Stimulated activated CD8-positive, alpha-beta memory T cell treated with anti-CD3 and anti-CD28 coated beads, Interleukin-15, amount 100 ng/mL, for 24 hours (primary cell): Measurements from ENCODE around the gene ZMIZ1.

Source experiments
- DNase-seq: peaks from one replicate; pipeline ENCODE4 v3.0.0-alpha.2; 2020; ENCODE audit warnings: low read depth

ZMIZ1 gene

GRCh38 chr10:79246209-79246581, 177.4 kb downstream of the ZMIZ1 start:
- DNase-seq: no peak

GRCh38 chr10:79246606-79247275, 178.0 kb downstream of the ZMIZ1 start:
- no peak for DNase-seq

- no peak for DNase-seq
Measured at GRCh38 chr10:79247373-79248137, 178.8 kb downstream of the ZMIZ1 start.

GRCh38 chr10:79248341-79249185, 179.8 kb downstream of the ZMIZ1 start:
- no peak for DNase-seq

- DNase-seq: no peak
Measured at GRCh38 chr10:79249186-79250121, 180.7 kb downstream of the ZMIZ1 start.

DNA sequence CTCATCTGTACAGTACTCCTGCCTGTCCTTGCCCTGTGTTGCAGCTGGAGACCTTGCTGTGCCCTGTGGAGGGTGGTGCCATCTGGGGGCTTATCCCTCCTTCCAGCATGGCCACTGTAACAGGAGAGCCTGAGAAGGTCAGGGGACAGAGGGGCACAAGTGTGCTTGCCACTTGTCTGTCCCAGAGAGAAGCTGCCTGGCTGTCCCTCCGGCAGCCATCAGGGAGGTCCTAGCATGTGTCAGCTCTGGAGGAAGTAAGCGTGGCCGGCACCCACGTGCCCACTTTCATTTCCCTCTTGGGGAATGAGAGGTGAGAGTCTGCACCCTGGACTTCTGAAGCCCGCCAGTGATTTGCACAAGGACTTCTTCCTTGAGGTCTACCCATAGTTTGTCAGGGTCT, 181.5 kb downstream of the ZMIZ1 start:
- DNase-seq: no peak

DNA sequence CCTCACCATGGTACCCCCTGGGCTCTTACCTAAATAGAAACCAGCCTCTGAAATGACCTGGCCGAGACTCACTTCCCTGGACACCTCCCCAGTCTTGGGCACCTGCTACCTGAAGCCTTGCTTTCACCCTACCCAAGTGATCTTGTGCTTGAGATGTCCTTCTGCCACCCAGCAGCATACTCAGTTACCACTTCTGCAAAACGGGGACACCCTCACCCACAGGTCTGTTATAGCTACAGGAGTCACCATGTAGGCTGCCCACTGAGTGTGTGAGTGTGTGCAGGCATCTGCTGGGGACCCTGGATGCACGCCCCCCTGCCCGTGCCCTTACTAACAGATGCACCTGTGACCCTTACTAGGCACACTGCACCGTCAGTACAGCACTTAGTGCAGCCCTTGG, 183.7 kb downstream of the ZMIZ1 start:
- DNase-seq: no peak

DNA sequence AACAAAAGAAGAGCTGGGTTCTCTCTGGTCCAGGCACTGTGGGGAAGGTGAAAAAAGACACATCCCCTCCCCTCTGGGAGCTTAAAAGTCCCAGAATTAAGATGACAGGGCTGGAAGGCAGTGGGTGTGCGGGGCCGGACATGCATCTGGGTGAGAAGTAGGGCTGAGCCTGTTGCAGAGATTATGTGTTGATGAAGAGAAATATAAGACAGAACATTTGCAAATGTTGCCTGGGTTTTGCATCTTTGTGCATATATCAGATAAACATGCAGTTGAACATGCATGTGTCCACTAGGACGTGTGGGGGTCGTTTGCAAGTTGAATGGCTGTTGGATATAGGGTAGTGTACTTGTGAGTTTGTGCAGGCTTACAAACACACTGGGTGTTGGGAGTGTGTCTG, 184.2 kb downstream of the ZMIZ1 start:
- DNase-seq: no peak

DNA sequence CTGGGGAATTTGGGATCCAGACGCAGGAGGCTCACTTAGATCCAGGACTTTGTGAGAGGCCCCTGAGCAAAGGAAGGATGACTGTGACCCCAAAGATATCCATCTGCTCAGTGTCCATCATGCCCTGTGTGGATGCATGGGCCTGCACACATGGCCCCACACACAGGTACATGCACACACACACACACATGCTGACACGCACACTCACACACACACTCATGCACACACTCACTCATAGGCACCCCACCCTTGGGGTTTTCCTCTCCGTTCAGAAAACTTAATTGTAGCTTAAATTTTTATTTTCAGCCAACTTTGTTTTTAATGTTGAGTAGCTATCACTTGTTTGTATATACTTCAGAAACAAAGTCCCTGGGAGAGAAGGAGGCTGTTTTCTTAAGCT, 184.9 kb downstream of the ZMIZ1 start:
- no peak for DNase-seq

DNA sequence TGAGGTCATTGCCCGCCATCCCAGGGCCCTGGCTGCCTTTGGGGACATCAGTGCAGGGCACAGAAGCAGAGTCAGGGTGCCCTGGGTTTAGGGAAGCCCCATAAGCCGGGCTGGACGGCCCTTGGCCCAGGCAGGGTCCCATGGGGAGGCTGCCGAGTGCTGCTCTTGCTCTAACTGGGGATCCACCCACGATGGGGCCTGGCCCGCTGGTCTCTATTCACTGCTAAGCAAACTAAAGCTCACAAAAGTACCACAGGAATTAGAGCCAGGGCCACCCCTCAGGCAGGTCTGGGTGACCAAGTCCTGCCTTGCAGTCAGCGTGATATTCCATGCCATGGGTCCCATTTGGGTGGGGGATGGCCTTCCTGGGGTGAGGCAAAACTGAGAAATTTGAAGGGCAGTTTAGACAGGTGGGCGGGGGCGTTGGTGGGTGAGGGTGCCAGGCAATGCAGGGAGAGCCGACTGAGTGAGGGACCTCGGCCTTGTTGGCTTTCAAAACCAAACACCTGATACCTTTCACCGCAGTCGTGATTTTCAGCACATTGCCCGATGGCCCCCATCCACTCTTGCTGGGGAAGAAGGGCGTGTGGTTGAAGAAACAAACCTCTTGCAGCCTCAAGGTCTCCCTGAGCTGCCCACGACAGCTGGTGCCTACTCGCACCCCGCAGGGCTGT, 185.7 kb downstream of the ZMIZ1 start:
- no peak for DNase-seq

- no peak for DNase-seq
Measured at GRCh38 chr10:79255007-79255507, 186.3 kb downstream of the ZMIZ1 start.

DNA sequence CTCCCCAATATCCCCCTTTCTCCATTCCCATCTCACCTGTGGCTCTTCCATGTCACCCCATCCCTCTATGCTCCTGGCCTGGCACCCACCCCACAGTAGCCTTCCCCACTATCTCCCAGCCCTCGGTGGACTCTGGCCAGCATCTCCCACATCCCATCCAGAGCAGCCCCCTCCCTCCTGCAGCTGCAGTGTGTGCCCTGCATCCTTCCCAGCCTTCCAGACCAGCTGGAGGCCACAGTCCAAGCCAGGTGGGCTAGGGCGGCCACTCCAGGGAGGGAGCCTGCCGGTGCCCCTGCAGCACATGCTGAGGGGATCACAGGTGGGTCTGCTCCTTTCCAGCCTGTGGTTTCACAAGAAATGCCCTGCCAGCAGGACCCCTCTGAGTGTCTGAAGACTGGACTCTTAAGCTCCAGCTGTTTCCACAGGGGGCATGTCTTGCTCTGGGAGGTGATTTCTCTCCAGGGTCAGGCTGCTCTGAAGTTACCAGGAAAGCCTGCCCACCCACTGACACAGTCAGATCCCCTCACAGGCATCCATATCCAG, 187.6 kb downstream of the ZMIZ1 start:
- DNase-seq: no peak

- no peak for DNase-seq
Measured at GRCh38 chr10:79258894-79259293, 190.1 kb downstream of the ZMIZ1 start.

- no peak for DNase-seq
Measured at GRCh38 chr10:79259834-79260233, 191.1 kb downstream of the ZMIZ1 start.

DNA sequence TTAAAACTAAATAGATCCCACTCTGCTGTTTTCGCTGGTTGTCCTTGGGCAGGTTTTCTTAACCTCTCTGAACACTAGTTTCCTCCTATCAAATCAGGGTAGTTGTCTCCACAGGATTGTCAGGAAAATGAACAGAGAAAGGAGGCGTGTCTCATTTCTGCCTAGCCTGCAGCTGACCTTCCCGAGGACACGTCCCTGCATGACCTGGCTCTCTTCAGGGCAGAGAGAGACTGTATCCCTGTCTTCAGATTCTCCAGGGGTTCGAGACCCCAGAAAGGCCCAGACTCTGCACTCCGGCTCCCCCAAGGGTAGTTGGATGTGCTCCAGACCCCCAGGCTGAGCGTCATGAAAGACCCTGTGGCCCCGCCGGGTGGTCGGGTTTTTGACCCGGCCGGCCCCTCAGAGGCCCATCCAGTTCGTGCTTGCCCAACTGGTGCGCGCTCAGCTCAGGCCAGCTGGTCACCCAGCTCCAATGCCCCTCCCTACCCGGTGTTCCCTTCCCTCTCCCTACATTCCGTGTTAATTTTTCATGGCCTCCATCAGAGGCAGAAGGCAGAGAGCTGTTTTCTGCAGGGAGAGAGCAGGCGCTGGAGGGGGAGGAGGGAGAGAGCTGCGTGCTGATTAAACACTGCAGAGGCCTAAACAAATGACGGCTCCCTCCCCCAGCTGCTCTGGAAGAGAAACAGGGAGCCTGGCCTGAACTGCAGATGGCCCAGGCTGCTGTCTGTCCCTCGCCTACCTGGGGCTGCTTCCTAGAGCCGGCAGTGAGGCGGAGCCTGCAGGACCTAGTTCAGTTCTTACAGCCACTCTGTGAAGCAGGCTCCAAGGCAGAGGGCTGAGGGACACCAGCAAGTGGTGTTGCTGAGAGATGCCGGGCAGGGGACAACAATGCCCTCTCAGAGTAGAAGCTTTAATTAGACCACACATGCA, 192.3 kb downstream of the ZMIZ1 start:
- no peak for DNase-seq

- no peak for DNase-seq
Measured at GRCh38 chr10:79262131-79262530, 193.4 kb downstream of the ZMIZ1 start.

DNA sequence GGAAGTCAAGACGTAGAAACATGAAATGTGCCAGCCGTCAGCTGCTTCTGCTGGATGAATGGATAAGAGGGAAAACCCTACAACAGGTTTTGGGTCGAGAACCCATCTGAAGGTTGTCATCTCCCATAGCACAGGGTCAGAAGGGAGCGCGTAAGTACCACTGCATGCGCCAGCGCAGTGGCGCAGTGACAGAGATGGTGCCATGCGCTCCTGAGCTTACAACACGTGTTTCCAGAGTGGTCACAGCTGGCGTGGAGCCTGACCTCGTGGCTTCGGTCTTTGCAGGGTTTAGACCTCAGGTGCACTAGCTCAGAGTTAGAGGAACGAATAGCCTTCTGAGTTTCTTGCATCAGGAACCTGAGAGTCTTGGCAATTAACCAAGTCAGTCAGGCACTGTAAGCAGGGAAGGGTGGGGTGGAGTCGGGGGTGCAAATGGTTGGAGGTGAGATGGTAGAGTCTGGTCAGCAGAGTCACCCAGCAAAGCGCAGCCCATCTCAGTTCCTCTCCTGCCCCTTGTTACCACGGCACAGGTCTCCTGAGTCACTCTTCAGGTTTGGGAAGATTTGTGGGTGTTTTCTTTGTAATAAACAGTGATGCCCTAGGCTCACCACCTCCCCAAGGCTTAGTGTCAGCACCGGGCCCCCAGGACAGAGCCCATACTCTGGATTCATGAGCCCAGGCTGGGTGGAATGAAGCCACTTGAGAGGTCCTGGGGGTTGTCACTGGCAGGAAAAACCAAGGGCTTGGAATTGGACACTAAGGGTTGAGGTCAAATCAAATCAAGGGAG, 194.4 kb downstream of the ZMIZ1 start:
- DNase-seq: no peak

DNA sequence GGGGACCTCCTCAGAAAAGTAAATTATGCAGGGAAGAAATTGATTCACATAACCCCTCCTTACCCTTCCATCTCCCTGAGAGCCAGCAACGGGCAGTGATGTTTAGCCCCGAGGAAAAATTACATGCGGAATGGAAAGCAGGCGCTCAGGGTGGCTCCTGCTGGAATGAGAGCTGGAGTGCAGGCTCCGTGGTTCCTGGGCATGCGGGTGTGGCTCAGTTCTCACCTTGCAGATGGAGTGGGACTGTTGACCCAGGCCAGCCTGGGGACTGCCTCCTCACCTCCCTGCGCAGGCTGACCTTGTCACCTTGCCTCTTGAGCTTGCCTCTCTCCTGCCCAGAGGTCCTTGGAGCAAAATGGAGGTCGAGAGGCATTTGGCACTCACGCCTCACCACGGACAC, 195.2 kb downstream of the ZMIZ1 start:
- DNase-seq: no peak

- no peak for DNase-seq
Measured at GRCh38 chr10:79264942-79265341, 196.2 kb downstream of the ZMIZ1 start.
